Esophagus muscularis mucosa (tissue), 4 donors: ENCODE results near the gene LENG8. TPM values are rescaled to one million over a fixed set of nuclear protein-coding genes. Genes with fewer than 3 reads are reported as not detected.

Experiments
- DNase-seq: peaks from one replicate; pipeline ENCODE4 v3.0.0-alpha.2; 2017; ENCODE audit errors: extremely low spot score
- H3K27ac ChIP-seq, 4 donors: fragments of 200-600 bp; sonication (generic); replicated peaks in 1 of 4; 1 replicate in 3 of 4; 2 replicates in 1 of 4; pipeline ENCODE4 v1.5.1; 2016 to 2019; ENCODE audit warnings: mild to moderate bottlenecking in 1 of 4
- H3K27me3 ChIP-seq, 4 donors: fragments of 200-600 bp; sonication (generic); one replicate each; pipeline versions ENCODE4 v1.5.1 to v1.6.0; 2016 to 2019
- H3K36me3 ChIP-seq, 4 donors: fragments of 200-600 bp; sonication (generic); one replicate each; pipeline ENCODE4 v1.5.1; 2016 to 2019
- H3K4me1 ChIP-seq, 4 donors: fragments of 200-600 bp; sonication (generic); one replicate each; pipeline ENCODE4 v1.5.1; 2016 to 2019
- H3K4me3 ChIP-seq, 4 donors: fragments of 200-600 bp; sonication (generic); 1 replicate in 2 of 4; 2 replicates in 2 of 4; pipeline ENCODE4 v1.5.1; 2016 to 2019; ENCODE audit warnings: mild to moderate bottlenecking in 4 of 4, moderate library complexity in 1 of 4
- H3K9me3 ChIP-seq, 4 donors: fragments of 200-600 bp; sonication (generic); 1 replicate in 3 of 4; 2 replicates in 1 of 4; pipeline ENCODE4 v1.5.1; 2016 to 2019
- EP300 ChIP-seq: sonication (generic); formaldehyde crosslinking; IDR thresholded peaks from one replicate; pipeline ENCODE4 v1.6.1; 2017; ENCODE audit warnings: antibody characterized with exemption
- POLR2A ChIP-seq: fragments of 450-650 bp; IDR thresholded peaks from one replicate; pipeline ENCODE4 v1.6.1; 2017; ENCODE audit warnings: antibody characterized with exemption, moderate library complexity, mild to moderate bottlenecking, low read depth
- POLR2AphosphoS5 ChIP-seq, 2 donors: sonication (generic); formaldehyde crosslinking; IDR thresholded peaks; one replicate each; pipeline ENCODE4 v1.6.1; 2017; ENCODE audit warnings: antibody characterized with exemption in 2 of 2
- WGBS: methylation state at CpG from one replicate; pipeline ENCODE4 v1.1.5; 2018; 5-methylcytosine and 5-hydroxymethylcytosine counted together
- intact Hi-C: fragments of 100-400 bp; cut with DNase I; formaldehyde crosslinking; loops from one replicate; pipeline ENCODE4 v1.15.1; 2023
- total RNA-seq, 4 donors: library from RNA; depleted of rRNA; stranded (reverse); fragments of >200 nt; gene quantifications; one replicate each; pipeline versions ENCODE4 v1.1.0 to v1.2.1, GENCODE V29; 2016
- TF ChIP-seq, protein P1 (sequence below), 3 experiments: fragments of 200-600 bp in 2 of 3; fragments of 450-650 bp in 1 of 3; sonication (generic) in 2 of 3; IDR thresholded peaks; one replicate each; pipeline ENCODE4 v1.5.1; 2017 to 2019; ENCODE audit warnings: antibody characterized with exemption in 3 of 3, mild to moderate bottlenecking in 2 of 3, moderate library complexity in 1 of 3

Gene LENG8
- total RNA-seq, 4 donors from 2014 or later: 42.9 to 115 (median 72.2) TPM

DNA sequence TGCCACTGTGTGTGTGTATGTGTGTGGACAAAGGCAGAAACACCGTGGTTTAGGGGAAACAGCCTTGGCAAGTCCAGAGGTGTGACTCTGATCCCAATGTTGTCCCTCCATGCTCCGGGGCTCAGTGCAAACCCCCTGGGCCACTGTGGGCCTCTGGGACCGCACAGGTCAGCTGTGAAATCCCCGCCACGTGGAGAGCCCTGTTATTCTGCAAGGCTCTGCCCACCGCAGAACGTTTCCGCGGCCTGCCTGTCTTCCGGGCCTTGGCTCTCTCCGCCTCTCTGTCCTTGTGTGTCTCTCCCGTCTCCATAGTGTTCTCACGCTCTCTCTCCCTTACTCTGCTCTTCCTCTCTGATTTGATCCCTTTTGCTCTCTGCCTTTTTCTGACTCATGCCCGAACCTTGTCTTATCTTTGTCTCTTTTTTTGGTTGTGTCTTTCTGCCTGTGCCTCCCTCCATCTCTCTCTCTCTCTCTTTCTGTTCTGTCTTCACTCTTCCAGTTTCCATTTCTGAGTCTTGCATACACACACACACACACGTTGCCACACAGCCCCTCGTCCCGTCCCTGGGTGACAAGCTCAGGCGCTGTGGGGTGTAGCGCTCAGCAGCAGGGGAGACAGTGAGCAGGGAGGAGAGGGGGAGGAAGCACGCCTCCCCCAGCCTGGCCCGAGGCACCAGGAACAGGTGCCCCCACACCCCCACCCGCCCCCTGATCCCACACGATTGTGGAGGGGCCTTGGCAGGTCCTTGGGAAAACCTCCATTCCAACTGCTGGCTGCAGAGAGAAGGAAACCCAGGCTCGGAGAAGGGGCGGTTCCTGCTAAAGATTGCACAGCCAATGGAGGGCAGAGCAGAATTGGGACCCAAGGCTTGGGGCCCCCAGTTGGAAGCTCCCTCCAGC is 30.7 kb upstream of the LENG8 start:
- no peak for DNase-seq
- intact Hi-C loops: no loop called here
- H3K36me3 ChIP-seq: no peaks in the 10 kb centered on the region
- peaks cover 0 to 92% (median 49%) of the 10 kb centered on the region in 4 donors for H3K27me3 ChIP-seq
- no peak for TF ChIP-seq POLR2A
- no peak for TF ChIP-seq EP300
- TF ChIP-seq, protein P1, sequence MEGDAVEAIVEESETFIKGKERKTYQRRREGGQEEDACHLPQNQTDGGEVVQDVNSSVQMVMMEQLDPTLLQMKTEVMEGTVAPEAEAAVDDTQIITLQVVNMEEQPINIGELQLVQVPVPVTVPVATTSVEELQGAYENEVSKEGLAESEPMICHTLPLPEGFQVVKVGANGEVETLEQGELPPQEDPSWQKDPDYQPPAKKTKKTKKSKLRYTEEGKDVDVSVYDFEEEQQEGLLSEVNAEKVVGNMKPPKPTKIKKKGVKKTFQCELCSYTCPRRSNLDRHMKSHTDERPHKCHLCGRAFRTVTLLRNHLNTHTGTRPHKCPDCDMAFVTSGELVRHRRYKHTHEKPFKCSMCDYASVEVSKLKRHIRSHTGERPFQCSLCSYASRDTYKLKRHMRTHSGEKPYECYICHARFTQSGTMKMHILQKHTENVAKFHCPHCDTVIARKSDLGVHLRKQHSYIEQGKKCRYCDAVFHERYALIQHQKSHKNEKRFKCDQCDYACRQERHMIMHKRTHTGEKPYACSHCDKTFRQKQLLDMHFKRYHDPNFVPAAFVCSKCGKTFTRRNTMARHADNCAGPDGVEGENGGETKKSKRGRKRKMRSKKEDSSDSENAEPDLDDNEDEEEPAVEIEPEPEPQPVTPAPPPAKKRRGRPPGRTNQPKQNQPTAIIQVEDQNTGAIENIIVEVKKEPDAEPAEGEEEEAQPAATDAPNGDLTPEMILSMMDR (IDR thresholded peaks at IDR 0.05): no peak
- TF ChIP-seq POLR2AphosphoS5 (IDR thresholded peaks at IDR 0.05): no peak
- peak overlapping the region in 3 of 4 donors; percentile 21 to 42 (median 34) for H3K27ac ChIP-seq
- peaks cover 14 to 44% (median 31%) of the 10 kb centered on the region in 4 donors for H3K4me1 ChIP-seq
- H3K4me3 ChIP-seq: no peak overlapping the region
- H3K9me3 ChIP-seq: no peaks in the 10 kb centered on the region
- WGBS: 24% methylated on average over 22 of the region's 25 CpGs

DNA sequence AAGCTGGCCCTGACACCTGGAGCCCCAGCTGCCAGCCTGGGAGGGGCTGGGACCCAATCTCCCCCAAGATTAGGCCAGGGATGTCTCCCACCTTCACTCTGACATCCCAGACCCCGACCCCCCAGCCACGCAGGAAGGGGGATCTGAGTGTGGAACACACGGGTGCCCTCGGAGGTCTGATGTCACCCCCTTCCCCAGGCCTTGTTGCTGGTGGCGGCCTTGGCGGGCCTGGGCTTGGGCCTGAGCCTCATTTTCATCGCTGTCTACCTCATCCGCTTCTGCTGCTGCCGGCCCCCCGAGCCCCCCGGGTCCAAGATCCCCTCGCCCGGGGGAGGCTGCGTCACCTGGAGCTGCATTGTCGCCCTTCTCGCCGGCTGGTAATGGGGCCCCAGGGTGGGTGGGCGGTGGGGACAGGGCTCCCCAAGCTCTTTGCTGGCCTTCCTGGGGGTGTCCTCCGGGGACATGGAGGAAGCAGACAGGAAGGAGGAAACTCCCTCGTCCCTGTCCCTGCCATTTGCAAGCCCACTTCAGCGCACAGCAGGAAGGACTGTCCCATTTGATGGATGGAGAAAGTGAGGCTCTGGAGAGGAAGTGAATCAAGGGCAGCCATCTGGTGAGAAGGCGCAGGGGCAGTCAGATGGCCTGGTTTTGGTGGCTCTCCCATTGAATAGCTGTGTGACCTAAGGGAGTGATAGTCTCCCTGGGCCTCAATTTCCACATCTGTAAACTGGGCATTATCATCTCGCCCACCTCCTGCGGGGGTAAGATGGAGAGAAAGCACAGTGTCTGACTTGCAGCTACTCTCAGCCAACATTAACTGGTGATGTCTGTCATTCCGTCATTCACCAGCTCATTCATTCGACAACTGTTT is 29.8 kb upstream of the LENG8 start:
- no peak overlapping the region for H3K4me3 ChIP-seq
- peaks cover 14 to 44% (median 31%) of the 10 kb centered on the region in 4 donors for H3K4me1 ChIP-seq
- 91% methylated on average over 8 of the region's 26 CpGs for WGBS
- no peak for DNase-seq
- no peaks in the 10 kb centered on the region for H3K36me3 ChIP-seq
- peaks cover 0 to 95% (median 48%) of the 10 kb centered on the region in 4 donors for H3K27me3 ChIP-seq
- no peaks in the 10 kb centered on the region for H3K9me3 ChIP-seq
- intact Hi-C loops: no loop called here
- no peak for TF ChIP-seq EP300
- TF ChIP-seq, protein P1 (IDR thresholded peaks at IDR 0.05): no peak
- TF ChIP-seq POLR2A: no peak
- no peak for TF ChIP-seq POLR2AphosphoS5 (IDR thresholded peaks at IDR 0.05)
- peak overlapping the region in 3 of 4 donors; percentile 34 to 68 (median 43) for H3K27ac ChIP-seq

DNA sequence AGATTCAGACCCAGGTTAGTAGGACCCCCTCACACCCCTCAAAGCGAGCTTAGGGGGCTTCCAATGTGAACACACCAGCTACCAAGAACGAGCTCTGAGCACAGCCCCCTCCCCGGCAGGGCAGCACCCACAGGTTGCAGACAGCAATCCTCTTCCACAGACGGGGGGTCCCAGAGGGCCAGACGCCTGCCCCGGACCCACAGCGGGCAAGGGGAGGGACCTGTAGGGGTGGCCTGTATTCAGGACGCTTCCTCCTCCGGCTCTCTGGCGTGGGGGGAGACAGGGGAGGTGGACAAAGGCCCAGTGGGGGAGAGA is 29.0 kb upstream of the LENG8 start:
- Histone ChIP-seq H3K27me3 (peaks cover 0 to 95% (median 41%) of the 10 kb centered on the region in 4 donors), H3K27ac (peak overlapping the region; percentile 40 to 68 (median 49)), H3K9me3 (no peaks in the 10 kb centered on the region), H3K36me3 (no peaks in the 10 kb centered on the region), H3K4me1 (peaks cover 14 to 42% (median 29%) of the 10 kb centered on the region in 4 donors), H3K4me3 (peak overlapping the region in 2 of 4 donors; percentile 22 to 28)
- DNase-seq: no peak
- WGBS: 25% methylated on average over 10 of the region's 10 CpGs
- intact Hi-C loops: no loop called here
- TF ChIP-seq, protein P1 (IDR thresholded peaks at IDR 0.05): no peak
- TF ChIP-seq EP300 (no peak), POLR2AphosphoS5 (IDR thresholded peaks at IDR 0.05) (no peak), POLR2A (no peak)

DNA sequence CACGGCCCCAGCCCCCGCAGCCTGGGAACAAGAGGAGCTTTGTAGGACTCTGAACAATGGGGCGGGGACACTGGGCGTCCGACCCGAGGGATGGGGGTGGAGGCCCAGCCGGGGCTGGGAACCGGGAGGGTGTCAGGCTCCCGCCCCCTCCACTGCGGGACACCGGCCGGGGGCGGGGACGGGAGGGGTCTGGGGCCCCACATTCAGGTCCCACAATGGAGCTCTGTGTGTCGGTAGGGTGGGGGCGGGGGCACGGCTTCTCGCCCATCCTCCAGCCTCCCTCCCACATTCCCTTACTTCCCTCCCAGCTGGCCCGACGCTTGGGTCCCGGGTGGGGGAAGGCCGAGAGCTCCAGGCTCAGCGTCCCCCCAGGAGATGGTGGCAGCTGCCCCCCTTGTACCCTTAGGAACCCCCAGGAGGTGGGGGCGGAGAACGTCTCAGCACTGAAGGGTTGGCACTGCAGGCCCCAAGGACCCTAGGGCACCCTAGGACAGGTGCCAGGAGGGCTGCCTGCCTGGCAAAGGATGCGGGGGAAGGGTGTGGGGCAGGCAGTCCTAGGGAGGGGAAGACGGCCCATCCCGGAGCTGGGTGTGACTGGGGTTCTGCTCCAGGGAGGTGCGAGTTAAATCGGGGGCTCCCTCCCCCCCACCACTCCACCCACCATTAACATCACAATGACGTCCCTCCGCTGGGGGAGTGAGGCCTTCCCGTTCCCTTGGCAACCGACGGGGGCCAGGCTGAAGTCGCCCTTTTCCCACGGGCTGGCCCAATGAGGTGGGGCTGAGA is 28.4 kb upstream of the LENG8 start:
- no peaks in the 10 kb centered on the region for H3K36me3 ChIP-seq
- TF ChIP-seq POLR2AphosphoS5 (IDR thresholded peaks at IDR 0.05): peak in 1 of 2 donors; percentile 39
- TF ChIP-seq, protein P1 (IDR thresholded peaks at IDR 0.05): no peak
- TF ChIP-seq POLR2A: no peak
- TF ChIP-seq EP300: no peak
- peaks cover 0 to 95% (median 35%) of the 10 kb centered on the region in 4 donors for H3K27me3 ChIP-seq
- H3K4me1 ChIP-seq: peaks cover 14 to 37% (median 24%) of the 10 kb centered on the region in 4 donors
- intact Hi-C loops: no loop called here
- 6% methylated on average over 15 of the region's 37 CpGs for WGBS
- no peaks in the 10 kb centered on the region for H3K9me3 ChIP-seq
- DNase-seq: no peak
- peak overlapping the region; percentile 32 to 68 (median 49) for H3K27ac ChIP-seq
- peak overlapping the region; percentile 22 to 42 (median 25) for H3K4me3 ChIP-seq
